CD4-positive, CD25-positive, alpha-beta regulatory T cell (primary cell): ENCODE results near the gene CDAN1. TPM values are rescaled to one million over a fixed set of nuclear protein-coding genes. Genes with fewer than 3 reads are reported as not detected.
"Not testable (repeated sequence)": the region's sequence is repeated elsewhere in the genome, so short reads cannot be mapped to it uniquely, and the experiment has no call there.

Experiments
- ATAC-seq, 2 donors: fragments of 150-1000 bp; cut with Tn5 transposase; one replicate each; pipeline ENCODE4 v1.10.0; 2021; ENCODE audit warnings: low read depth in 2 of 2, moderate number of reproducible peaks in 2 of 2, moderate library complexity in 1 of 2
- DNase-seq, 3 donors: peaks; one replicate each; pipeline versions ENCODE4 v3.0.0 to v3.0.0-alpha.2; 2012 to 2022; ENCODE audit warnings: mixed read lengths in 1 of 3
- H3K27ac ChIP-seq: one replicate; pipeline ENCODE4 v1.7.0; 2013; ENCODE audit warnings: mild to moderate bottlenecking, low read length; ENCODE audit not compliant: insufficient read depth, poor library complexity, severe bottlenecking
- H3K27me3 ChIP-seq: one replicate; pipeline ENCODE4 v1.7.0; 2013; ENCODE audit warnings: low read length; ENCODE audit not compliant: control insufficient read depth, insufficient read depth
- H3K36me3 ChIP-seq: one replicate; pipeline ENCODE4 v1.7.0; 2013; ENCODE audit warnings: mild to moderate bottlenecking, low read length, moderate library complexity; ENCODE audit not compliant: control insufficient read depth, insufficient read depth
- H3K4me1 ChIP-seq: 2 replicates; pipeline ENCODE4 v1.7.0; 2013; ENCODE audit warnings: mild to moderate bottlenecking, low read length; ENCODE audit not compliant: insufficient read depth, control insufficient read depth, poor library complexity, severe bottlenecking
- H3K4me3 ChIP-seq: one replicate; pipeline ENCODE4 v1.7.0; 2013; ENCODE audit warnings: low read depth, mild to moderate bottlenecking, low read length, moderate library complexity
- H3K9me3 ChIP-seq, 2 experiments: 1 replicate in 1 of 2; 2 replicates in 1 of 2; pipeline ENCODE4 v1.7.0; 2013; ENCODE audit warnings: low read length in 2 of 2, mild to moderate bottlenecking in 1 of 2, moderate library complexity in 1 of 2; ENCODE audit not compliant: control insufficient read depth in 2 of 2
- H3K27ac Mint-ChIP-seq, 3 donors: one replicate each; pipeline ENCODE4 v1.8.0; 2020 to 2022; ENCODE audit warnings: mild to moderate bottlenecking in 3 of 3, mixed read lengths in 3 of 3, moderate library complexity in 2 of 3
- H3K27me3 Mint-ChIP-seq: one replicate; pipeline ENCODE4 v1.8.0; 2022; ENCODE audit warnings: mild to moderate bottlenecking, mixed read lengths
- H3K36me3 Mint-ChIP-seq: one replicate; pipeline ENCODE4 v1.8.0; 2020; ENCODE audit warnings: mixed read lengths
- H3K4me1 Mint-ChIP-seq, 4 donors: one replicate each; pipeline ENCODE4 v1.8.0; 2020 to 2022; ENCODE audit warnings: mixed read lengths in 4 of 4, mild to moderate bottlenecking in 1 of 4
- H3K4me3 Mint-ChIP-seq, 4 donors: one replicate each; pipeline ENCODE4 v1.8.0; 2020 to 2022; ENCODE audit warnings: mild to moderate bottlenecking in 4 of 4, mixed read lengths in 4 of 4, moderate library complexity in 3 of 4
- H3K9me3 Mint-ChIP-seq, 7 donors: one replicate each; pipeline ENCODE4 v1.8.0; 2020 to 2022; ENCODE audit warnings: mixed read lengths in 7 of 7, mild to moderate bottlenecking in 3 of 7, moderate library complexity in 2 of 7
- polyA plus RNA-seq, 4 donors: library from polyadenylated mRNA; unstranded; fragments of 300-500 nt; fragmentation: Illumina TruSeq; gene quantifications; one replicate each; pipeline ENCODE4 v1.2.3, GENCODE V29; 2021
- total RNA-seq: library from RNA; stranded (reverse); gene quantifications from one replicate; pipeline ENCODE4 v1.2.3, GENCODE V29; 2022

Gene CDAN1
- total RNA-seq (26.9 TPM), polyA plus RNA-seq (1 to 10 TPM; 6.5 to 7.3 (median 6.8) TPM)

DNA sequence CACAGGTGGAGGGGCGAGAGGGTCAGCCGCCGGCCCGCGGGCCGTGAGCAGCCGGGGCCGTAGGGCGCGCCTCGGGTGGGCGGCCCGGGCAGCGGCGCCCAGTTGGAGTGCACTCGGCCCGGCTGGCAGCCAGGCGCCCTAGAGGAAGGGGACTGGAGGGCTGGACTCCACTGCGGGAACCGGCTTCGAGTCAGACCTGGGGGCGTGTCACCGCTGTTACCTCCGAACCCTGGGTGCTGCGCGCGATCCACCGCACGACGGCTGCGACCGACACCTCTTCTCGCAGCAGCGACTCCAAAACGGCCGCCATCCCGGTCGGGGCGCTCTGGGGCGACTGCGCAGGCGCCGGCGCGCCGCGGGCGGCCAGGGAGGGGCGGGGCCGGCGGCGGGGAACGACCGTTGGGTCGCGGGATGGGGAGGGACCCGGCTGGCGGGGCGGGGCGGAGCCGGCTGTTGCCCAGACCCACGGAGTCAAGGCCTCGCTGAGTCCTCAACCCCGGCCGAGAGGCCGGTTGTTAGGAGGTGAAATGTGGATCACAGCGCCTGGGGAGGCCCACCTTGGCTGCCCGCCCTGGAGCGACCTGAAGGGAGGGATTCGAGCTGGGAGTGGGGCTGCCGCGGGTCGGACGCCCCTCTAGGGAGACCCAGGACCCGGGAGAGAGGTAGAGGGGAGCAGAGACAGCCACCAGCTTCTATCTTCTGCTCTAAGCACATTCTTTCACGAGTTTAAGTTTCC, at the start of gene CDAN1:
TSS of gene CDAN1 (minus strand) at position 336 of the 736 bp plus-strand sequence. CDS start at position 310, 26 bp downstream.
- DNase-seq (peak; percentile 87 to 91 (median 88)), ATAC-seq (peak; percentile 90)
- Mint-ChIP-seq H3K9me3 (no peaks in the 10 kb centered on the region), H3K4me3 (peak within 1 kb of the TSS; percentile 77 to 89 (median 85)), H3K27me3 (no peaks in the 10 kb centered on the region), H3K36me3 (peaks cover 10% of the 10 kb centered on the region), H3K27ac (peak within 1 kb of the TSS; percentile 52 to 92 (median 91)), H3K4me1 (peaks cover 0 to 25% (median 12%) of the 10 kb centered on the region in 4 donors)
- Histone ChIP-seq H3K4me3 (peak within 1 kb of the TSS; percentile 68), H3K9me3 (no peaks in the 10 kb centered on the region), H3K36me3 (peaks cover 20% of the 10 kb centered on the region), H3K27ac (peak within 1 kb of the TSS; percentile 75), H3K4me1 (peaks cover 18% of the 10 kb centered on the region), H3K27me3 (no peaks in the 10 kb centered on the region)

- ATAC-seq (no peak), DNase-seq (no peak)
- Histone ChIP-seq H3K9me3 (no peaks in the 10 kb centered on the region), H3K4me3 (no peak overlapping the region), H3K4me1 (no peaks in the 10 kb centered on the region), H3K27ac (no peak overlapping the region), H3K36me3 (peaks cover 11% of the 10 kb centered on the region), H3K27me3 (no peaks in the 10 kb centered on the region)
- Mint-ChIP-seq H3K36me3 (peaks cover 19% of the 10 kb centered on the region), H3K4me3 (no peak overlapping the region), H3K27ac (no peak overlapping the region), H3K27me3 (no peaks in the 10 kb centered on the region), H3K4me1 (peaks cover 0 to 10% (median 3%) of the 10 kb centered on the region in 4 donors), H3K9me3 (no peaks in the 10 kb centered on the region)
Observed at GRCh38 chr15:42785569-42785968, 48.6 kb upstream of the CDAN1 start.

DNA sequence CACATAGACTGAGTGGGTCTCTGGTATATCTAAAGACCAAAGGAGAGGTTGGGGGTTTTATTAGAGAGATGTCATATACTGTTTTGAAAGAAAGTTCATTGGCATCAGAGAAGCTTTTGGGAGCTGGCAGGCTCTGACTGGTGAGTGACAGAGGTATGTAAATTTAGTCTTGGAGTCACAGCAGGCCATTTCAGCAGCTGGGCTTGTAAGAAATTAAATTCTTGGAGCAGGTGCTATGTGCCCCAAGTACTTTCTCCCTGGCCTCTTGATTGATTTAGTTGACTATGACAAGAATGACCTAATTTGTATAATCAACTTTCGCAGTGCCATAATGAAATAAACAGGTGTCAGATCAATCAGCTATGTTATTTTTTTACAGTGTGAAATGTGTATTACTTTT, 47.8 kb upstream of the CDAN1 start:
- peaks cover 11% of the 10 kb centered on the region for H3K36me3 ChIP-seq
- H3K4me3 ChIP-seq, result no peak overlapping the region
- DNase-seq (no peak), ATAC-seq (no peak)
- H3K27ac ChIP-seq, result no peak overlapping the region
- H3K27ac Mint-ChIP-seq, result no peak overlapping the region
- no peaks in the 10 kb centered on the region for H3K9me3 ChIP-seq
- H3K36me3 Mint-ChIP-seq, result peaks cover 22% of the 10 kb centered on the region
- H3K4me1 ChIP-seq, result no peaks in the 10 kb centered on the region
- H3K4me3 Mint-ChIP-seq, result no peak overlapping the region
- H3K27me3 ChIP-seq, result no peaks in the 10 kb centered on the region
- no peaks in the 10 kb centered on the region for H3K27me3 Mint-ChIP-seq
- peaks cover 0 to 10% (median 3%) of the 10 kb centered on the region in 4 donors for H3K4me1 Mint-ChIP-seq
- H3K9me3 Mint-ChIP-seq, result no peaks in the 10 kb centered on the region

- Mint-ChIP-seq H3K9me3 (no peaks in the 10 kb centered on the region), H3K36me3 (peaks cover 22% of the 10 kb centered on the region), H3K27me3 (no peaks in the 10 kb centered on the region), H3K27ac (no peak overlapping the region), H3K4me3 (no peak overlapping the region), H3K4me1 (peaks cover 0 to 10% (median 3%) of the 10 kb centered on the region in 4 donors)
- no peak for DNase-seq
- Histone ChIP-seq H3K36me3 (peaks cover 12% of the 10 kb centered on the region), H3K27ac (no peak overlapping the region), H3K4me1 (no peaks in the 10 kb centered on the region), H3K27me3 (no peaks in the 10 kb centered on the region), H3K4me3 (no peak overlapping the region), H3K9me3 (no peaks in the 10 kb centered on the region)
- ATAC-seq, result no peak
Observed at GRCh38 chr15:42782716-42783115, 45.8 kb upstream of the CDAN1 start.

DNA sequence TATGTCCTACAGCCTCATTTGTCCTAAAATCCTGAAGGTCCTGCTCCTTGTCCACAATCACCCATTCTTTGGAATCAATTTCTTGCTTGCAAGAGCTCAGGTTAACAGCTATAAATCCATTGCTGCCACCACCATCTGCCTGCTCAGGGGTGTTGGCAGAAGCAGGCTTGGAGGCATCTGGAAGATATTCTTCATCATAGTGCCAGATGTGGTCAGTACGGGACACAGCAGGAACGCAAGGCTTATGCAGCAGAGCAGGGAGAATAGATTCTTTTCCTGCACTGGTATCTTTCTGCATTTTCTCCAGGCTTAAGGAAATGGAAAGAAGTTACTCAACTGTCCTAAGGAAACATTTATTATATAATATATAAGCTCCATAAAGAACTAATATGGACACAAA, 38.5 kb upstream of the CDAN1 start:
- Mint-ChIP-seq H3K9me3 (no peaks in the 10 kb centered on the region), H3K4me1 (peaks cover 0 to 3% (median under 1%) of the 10 kb centered on the region in 4 donors), H3K4me3 (no peak overlapping the region), H3K36me3 (peaks cover 41% of the 10 kb centered on the region), H3K27me3 (no peaks in the 10 kb centered on the region), H3K27ac (no peak overlapping the region)
- H3K36me3 ChIP-seq, result peaks cover 37% of the 10 kb centered on the region
- no peak overlapping the region for H3K27ac ChIP-seq
- H3K4me3 ChIP-seq, result no peak overlapping the region
- DNase-seq (no peak), ATAC-seq (no peak)
- no peaks in the 10 kb centered on the region for H3K4me1 ChIP-seq
- H3K27me3 ChIP-seq, result no peaks in the 10 kb centered on the region
- no peaks in the 10 kb centered on the region for H3K9me3 ChIP-seq

DNA sequence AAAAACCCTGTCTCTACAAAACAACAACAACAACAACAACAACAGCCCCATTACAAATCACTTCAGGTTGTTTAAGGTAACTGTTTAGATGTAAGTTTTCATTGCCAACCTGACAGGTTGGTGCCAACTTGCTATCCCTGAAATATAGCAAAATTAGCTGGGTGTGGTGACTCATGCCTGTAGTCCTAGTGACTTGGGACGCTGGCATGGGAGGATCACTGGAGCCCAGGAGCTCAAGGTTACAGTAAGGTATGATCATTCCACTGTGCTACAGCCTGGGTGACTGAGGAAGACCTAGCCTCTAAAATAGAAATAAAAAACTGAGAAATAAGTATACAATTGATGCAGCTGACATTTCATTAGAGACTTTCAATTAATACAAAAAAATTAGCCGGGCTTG, 36.0 kb upstream of the CDAN1 start:
- no peaks in the 10 kb centered on the region for H3K9me3 ChIP-seq
- Mint-ChIP-seq H3K27ac (peak overlapping the region in 1 of 3 donors; percentile 47), H3K27me3 (no peaks in the 10 kb centered on the region), H3K9me3 (peaks cover 0 to 8% (median 0%) of the 10 kb centered on the region in 7 donors), H3K4me3 (no peak overlapping the region), H3K36me3 (peaks cover 60% of the 10 kb centered on the region), H3K4me1 (peaks cover 0 to 13% (median 4%) of the 10 kb centered on the region in 4 donors)
- DNase-seq (no peak), ATAC-seq (no peak)
- no peak overlapping the region for H3K27ac ChIP-seq
- no peaks in the 10 kb centered on the region for H3K27me3 ChIP-seq
- no peak overlapping the region for H3K4me3 ChIP-seq
- H3K36me3 ChIP-seq, result peaks cover 37% of the 10 kb centered on the region
- H3K4me1 ChIP-seq, result no peaks in the 10 kb centered on the region

GRCh38 chr15:42772144-42772543, 35.2 kb upstream of the CDAN1 start:
- DNase-seq (no peak), ATAC-seq (no peak)
- Histone ChIP-seq H3K27ac (no peak overlapping the region), H3K4me1 (no peaks in the 10 kb centered on the region), H3K27me3 (no peaks in the 10 kb centered on the region), H3K4me3 (no peak overlapping the region), H3K9me3 (no peaks in the 10 kb centered on the region), H3K36me3 (peaks cover 34% of the 10 kb centered on the region)
- peaks cover 0 to 13% (median 8%) of the 10 kb centered on the region in 4 donors for H3K4me1 Mint-ChIP-seq
- H3K9me3 Mint-ChIP-seq, result peaks cover 0 to 11% (median 1%) of the 10 kb centered on the region in 7 donors
- no peak overlapping the region for H3K27ac Mint-ChIP-seq
- H3K27me3 Mint-ChIP-seq, result no peaks in the 10 kb centered on the region
- H3K36me3 Mint-ChIP-seq, result peaks cover 61% of the 10 kb centered on the region
- H3K4me3 Mint-ChIP-seq, result no peak overlapping the region

- H3K4me3 ChIP-seq, H3K9me3 ChIP-seq, H3K4me1 ChIP-seq, H3K4me3 Mint-ChIP-seq, DNase-seq, H3K27me3 Mint-ChIP-seq, ATAC-seq, H3K27ac Mint-ChIP-seq, H3K27ac ChIP-seq, H3K36me3 ChIP-seq, H3K27me3 ChIP-seq: not testable (repeated sequence)
- Mint-ChIP-seq H3K4me1 (peaks cover 0 to 16% (median 10%) of the 10 kb centered on the region in 4 donors), H3K9me3 (peaks cover 3 to 32% (median 15%) of the 10 kb centered on the region in 7 donors), H3K36me3 (peaks cover 64% of the 10 kb centered on the region)
Observed at GRCh38 chr15:42766109-42766508, 29.2 kb upstream of the CDAN1 start.
